Colonic mucosa (tissue), 4 donors: ENCODE results near the gene HEXD. TPM values are rescaled to one million over a fixed set of nuclear protein-coding genes. Genes with fewer than 3 reads are reported as not detected.

ENCODE experiments used
- DNase-seq: peaks from one replicate; pipeline ENCODE4 v3.0.0-alpha.2; 2020
- H3K27ac ChIP-seq: fragments of 200-600 bp; one replicate; pipeline ENCODE4 v1.8.0; 2021
- H3K27me3 ChIP-seq: fragments of 200-600 bp; one replicate; pipeline ENCODE4 v1.8.0; 2021
- H3K36me3 ChIP-seq: fragments of 200-600 bp; one replicate; pipeline ENCODE4 v1.8.0; 2021
- H3K4me1 ChIP-seq: fragments of 200-600 bp; one replicate; pipeline ENCODE4 v1.8.0; 2021; ENCODE audit warnings: mild to moderate bottlenecking
- H3K4me3 ChIP-seq: fragments of 200-600 bp; one replicate; pipeline ENCODE4 v1.8.0; 2021
- H3K9ac ChIP-seq, 2 donors: one replicate each; pipeline ENCODE4 v1.7.0; 2013; ENCODE audit warnings: control low read depth in 2 of 2, low read depth in 2 of 2, low read length in 2 of 2
- H3K9me3 ChIP-seq: fragments of 200-600 bp; one replicate; pipeline ENCODE4 v1.8.0; 2021
- CTCF ChIP-seq: fragments of 200-600 bp; IDR thresholded peaks from one replicate; pipeline ENCODE4 v1.8.0; 2022; ENCODE audit warnings: antibody characterized with exemption, mild to moderate bottlenecking
- intact Hi-C: fragments of 100-400 bp; cut with DNase I; formaldehyde crosslinking; loops from one replicate; pipeline ENCODE4 v1.14.1; 2022
- total RNA-seq, 2 donors: library from RNA; stranded (reverse); fragmentation: NEBNext Ultra II Directional in 1 of 2; extraction: Animal tissue kit (Norgen Biotek cat#: 25700) in 1 of 2; gene quantifications; one replicate each; pipeline ENCODE4 v1.2.1, GENCODE V29; 2021
- donor health status: healthy.
- donor health status: DM: no; HTN: no; CAD: no.
- donor health status: DM: no; HTN: no; CAD: no.

Gene HEXD
- total RNA-seq, 2 donors from 2014 or later: 26.3 to 31.4 TPM

- DNase-seq: peak; percentile 44
- Histone ChIP-seq H3K4me3 (no peak overlapping the region), H3K27ac (no peak overlapping the region), H3K4me1 (no peaks in the 10 kb centered on the region), H3K27me3 (no peaks in the 10 kb centered on the region), H3K9me3 (no peaks in the 10 kb centered on the region), H3K9ac (no peak overlapping the region), H3K36me3 (no peaks in the 10 kb centered on the region)
- TF ChIP-seq CTCF: peak; percentile 67
- intact Hi-C loops: no loop called here
These were observed 6.1 kb downstream of the HEXD start for GRCh38 chr17:82424001-82424862.

DNA sequence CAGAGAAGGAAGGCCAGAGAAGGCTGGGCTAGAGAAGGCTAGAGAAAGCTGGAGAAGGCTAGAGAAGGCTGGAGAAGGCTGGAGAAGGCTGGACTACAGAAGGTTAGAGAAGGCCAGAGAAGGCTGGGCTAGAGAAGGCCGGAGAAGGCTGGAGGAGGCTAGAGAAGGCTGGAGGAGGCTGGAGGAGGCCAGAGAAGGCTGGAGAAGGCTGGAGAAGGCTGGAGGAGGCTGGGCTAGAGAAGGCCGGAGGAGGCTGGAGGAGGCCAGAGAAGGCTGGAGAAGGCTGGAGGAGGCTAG, 6.7 kb downstream of the HEXD start:
- H3K4me1 ChIP-seq: no peaks in the 10 kb centered on the region
- DNase-seq: no peak
- no peak for TF ChIP-seq CTCF
- intact Hi-C loops: no loop called here
- no peak overlapping the region for H3K9ac ChIP-seq
- no peak overlapping the region for H3K27ac ChIP-seq
- no peak overlapping the region for H3K4me3 ChIP-seq
- no peaks in the 10 kb centered on the region for H3K27me3 ChIP-seq
- no peaks in the 10 kb centered on the region for H3K36me3 ChIP-seq
- H3K9me3 ChIP-seq: no peaks in the 10 kb centered on the region

DNA sequence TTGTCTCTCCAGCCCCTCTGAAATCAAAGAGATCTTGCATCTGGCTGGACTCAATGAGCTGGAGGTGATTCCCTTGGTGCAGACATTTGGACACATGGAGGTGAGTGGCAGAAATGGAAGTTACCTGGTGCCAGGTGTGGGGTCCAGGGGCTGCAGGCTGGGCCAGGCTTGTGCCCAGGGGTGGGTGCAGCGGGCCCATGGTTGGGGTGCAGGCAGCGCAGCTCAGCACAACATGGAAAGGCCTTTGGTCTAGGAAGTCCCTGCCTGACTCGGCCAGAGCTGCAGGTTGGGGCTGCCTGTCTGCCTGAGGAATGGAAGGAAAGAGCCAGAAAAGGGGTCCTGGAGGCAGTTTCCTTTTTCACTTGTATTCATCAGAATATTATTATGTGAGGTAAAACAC, 10.4 kb downstream of the HEXD start:
- Histone ChIP-seq H3K9ac (no peak overlapping the region), H3K9me3 (no peaks in the 10 kb centered on the region), H3K4me1 (no peaks in the 10 kb centered on the region), H3K4me3 (no peak overlapping the region), H3K27me3 (no peaks in the 10 kb centered on the region), H3K36me3 (no peaks in the 10 kb centered on the region), H3K27ac (no peak overlapping the region)
- DNase-seq: no peak
- TF ChIP-seq CTCF: no peak
- intact Hi-C loops: no loop called here

DNA sequence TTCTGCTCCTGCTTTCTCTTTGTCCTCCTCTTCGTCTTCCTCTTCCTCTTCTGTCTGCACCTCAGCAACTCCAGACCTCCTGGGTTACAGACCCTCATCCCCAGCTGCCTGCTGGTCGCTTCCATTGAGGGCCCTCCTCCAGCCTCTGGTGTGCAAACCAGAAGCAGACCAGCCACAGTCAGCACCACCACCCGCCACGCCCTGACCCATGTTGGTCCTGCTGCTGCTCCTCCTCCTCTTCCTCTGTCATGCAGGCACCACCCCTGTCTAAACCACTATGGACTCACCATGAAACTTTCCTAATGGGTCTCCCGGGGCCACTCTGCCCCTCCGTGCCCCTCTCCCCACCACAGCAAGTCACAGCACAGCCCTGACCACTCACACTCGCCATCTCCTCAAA, 11.7 kb downstream of the HEXD start:
- no peak for TF ChIP-seq CTCF
- intact Hi-C loops: no loop called here
- Histone ChIP-seq H3K27me3 (no peaks in the 10 kb centered on the region), H3K9ac (no peak overlapping the region), H3K4me3 (no peak overlapping the region), H3K9me3 (no peaks in the 10 kb centered on the region), H3K4me1 (no peaks in the 10 kb centered on the region), H3K27ac (no peak overlapping the region), H3K36me3 (no peaks in the 10 kb centered on the region)
- DNase-seq: no peak

DNA sequence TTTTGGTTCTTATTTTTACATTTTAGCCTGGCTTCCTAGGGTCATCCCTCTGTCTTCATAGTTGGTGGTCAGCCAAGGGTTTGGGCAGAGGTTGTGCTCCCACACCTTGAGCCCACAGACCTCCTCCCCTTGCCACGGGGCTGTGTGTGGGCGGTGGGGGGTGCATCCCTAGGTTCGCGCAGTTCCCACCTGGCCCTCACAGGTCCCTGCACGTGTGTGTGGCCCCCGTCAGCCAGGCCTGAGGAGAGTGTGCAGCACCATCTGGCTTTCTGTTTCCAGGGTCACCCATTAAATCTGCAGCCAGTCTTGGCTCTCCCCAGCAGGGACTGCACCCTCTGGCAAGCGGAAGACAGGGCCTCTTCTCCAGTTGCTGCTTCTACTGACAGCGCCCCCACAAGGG, 13.9 kb downstream of the HEXD start:
- H3K9me3 ChIP-seq: no peaks in the 10 kb centered on the region
- no peak for TF ChIP-seq CTCF
- no peak overlapping the region for H3K4me3 ChIP-seq
- H3K36me3 ChIP-seq: no peaks in the 10 kb centered on the region
- no peak overlapping the region for H3K27ac ChIP-seq
- H3K4me1 ChIP-seq: no peaks in the 10 kb centered on the region
- intact Hi-C loops: no loop called here
- no peaks in the 10 kb centered on the region for H3K27me3 ChIP-seq
- DNase-seq: no peak
- no peak overlapping the region for H3K9ac ChIP-seq
